GM12873 (cell line): ENCODE results near the gene CLEC16A.

Experiments used
- CTCF ChIP-seq: IDR thresholded peaks from 2 replicates; pipeline ENCODE4 v1.5.1; 2012; ENCODE audit warnings: low read depth, mild to moderate bottlenecking, moderate library complexity, low read length, control low read depth; ENCODE audit not compliant: insufficient read depth; ENCODE audit errors: missing control alignments

The CLEC16A gene

GRCh38 chr16:11198375-11198774 lies 254.0 kb downstream of the CLEC16A start:
- TF ChIP-seq CTCF = no peak

GRCh38 chr16:11198828-11199227 lies 254.5 kb downstream of the CLEC16A start:
- no peak for TF ChIP-seq CTCF

GRCh38 chr16:11200592-11200991 lies 256.2 kb downstream of the CLEC16A start:
- no peak for TF ChIP-seq CTCF

- no peak for TF ChIP-seq CTCF
Measured at GRCh38 chr16:11201498-11202259, 257.3 kb downstream of the CLEC16A start.

- TF ChIP-seq CTCF = no peak
Measured at GRCh38 chr16:11202260-11203091, 258.1 kb downstream of the CLEC16A start.

DNA sequence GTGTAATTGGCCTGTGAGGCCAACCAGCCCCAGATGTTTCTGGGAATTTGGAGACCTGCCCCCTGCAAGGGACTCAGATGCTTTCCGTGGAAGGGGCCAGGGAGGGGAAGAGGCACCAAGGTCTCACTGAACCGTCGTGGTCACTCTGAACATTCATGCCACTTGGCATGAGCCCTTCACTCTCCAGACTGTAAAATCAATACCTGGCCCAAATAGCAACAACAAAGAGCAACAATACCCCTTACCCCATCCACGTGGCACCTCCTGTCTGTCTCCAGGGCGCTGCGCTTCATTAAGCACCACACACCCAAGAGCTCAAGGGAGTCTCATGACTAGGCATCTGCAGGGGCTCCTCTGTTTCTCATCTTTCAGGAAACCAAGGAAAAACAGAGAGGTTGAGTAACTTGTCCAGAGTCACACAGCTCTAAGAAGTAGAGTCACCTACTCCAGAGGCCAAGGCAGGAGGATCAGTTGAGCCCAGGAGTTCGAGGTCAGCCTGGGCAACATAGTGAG lies 258.8 kb downstream of the CLEC16A start:
- no peak for TF ChIP-seq CTCF

DNA sequence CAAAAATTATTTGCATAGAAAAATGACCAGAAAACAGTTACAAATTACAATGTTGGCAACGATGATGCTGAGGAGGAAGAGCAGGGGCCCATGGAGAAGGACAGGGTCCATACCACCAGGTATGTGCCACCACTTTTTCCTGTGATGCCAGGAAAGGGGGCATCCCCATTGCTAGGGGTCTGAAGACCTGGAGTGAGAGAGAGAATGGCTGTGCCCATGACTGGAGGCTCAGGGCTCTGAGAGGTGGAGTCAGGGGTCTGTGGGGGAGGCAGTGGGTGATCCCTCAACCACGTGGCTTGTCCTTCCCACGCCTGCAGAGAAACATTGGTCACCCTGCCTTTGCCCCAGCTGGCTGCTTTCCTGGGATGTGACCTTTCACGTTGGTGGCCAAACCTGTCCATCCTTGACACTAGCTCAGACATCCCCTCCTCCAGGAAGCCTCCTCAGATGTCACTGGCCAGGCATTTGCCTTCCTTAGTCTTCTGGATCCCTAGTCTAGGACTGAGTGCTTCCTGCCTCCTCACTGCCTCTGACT lies 260.2 kb downstream of the CLEC16A start:
- TF ChIP-seq CTCF = no peak
